CD4-positive, alpha-beta T cell treated with Interleukin-10 for 1 hour (primary cell): Measurements from ENCODE around the gene AMER3.

Experiments
- DNase-seq: peaks from one replicate; pipeline ENCODE4 v3.0.0-alpha.2; 2020

AMER3 gene

GRCh38 chr2:130756053-130756873 is 923 bp downstream of the AMER3 start:
- DNase-seq = peak; percentile 3

GRCh38 chr2:130756874-130757668 is 1.7 kb downstream of the AMER3 start:
- DNase-seq = no peak

GRCh38 chr2:130759906-130760753 is 4.8 kb downstream of the AMER3 start:
- no peak for DNase-seq

- no peak for DNase-seq
Measured at GRCh38 chr2:130760754-130761751, 5.7 kb downstream of the AMER3 start.

GRCh38 chr2:130762031-130762909 is 6.9 kb downstream of the AMER3 start:
- no peak for DNase-seq

- no peak for DNase-seq
Measured at GRCh38 chr2:130762910-130763385, 7.6 kb downstream of the AMER3 start.

GRCh38 chr2:130763405-130763804 is 8.1 kb downstream of the AMER3 start:
- DNase-seq = no peak

- DNase-seq = no peak
Measured at GRCh38 chr2:130764035-130764820, 8.9 kb downstream of the AMER3 start.

- no peak for DNase-seq
Measured at GRCh38 chr2:130764821-130765115, 9.4 kb downstream of the AMER3 start.

- DNase-seq = no peak
Measured at GRCh38 chr2:130765464-130765863, 10.1 kb downstream of the AMER3 start.

- no peak for DNase-seq
Measured at GRCh38 chr2:130766037-130766436, 10.7 kb downstream of the AMER3 start.

- DNase-seq = no peak
Measured at GRCh38 chr2:130766711-130767407, 11.5 kb downstream of the AMER3 start.

- DNase-seq = no peak
Measured at GRCh38 chr2:130767408-130767775, 12.1 kb downstream of the AMER3 start.

- no peak for DNase-seq
Measured at GRCh38 chr2:130768191-130768855, 13.0 kb downstream of the AMER3 start.

- no peak for DNase-seq
Measured at GRCh38 chr2:130769343-130769907, 14.1 kb downstream of the AMER3 start.

- no peak for DNase-seq
Measured at GRCh38 chr2:130776550-130776949, 21.2 kb downstream of the AMER3 start.

GRCh38 chr2:130778781-130779180 is 23.4 kb downstream of the AMER3 start:
- DNase-seq = no peak

- no peak for DNase-seq
Measured at GRCh38 chr2:130785466-130786055, 30.2 kb downstream of the AMER3 start.
